NOMO-1 (cell line): ENCODE data around the gene SCUBE3.
A peak's percentile ranks its signal among the peaks of the same experiment; 100 is the strongest.

Experiments
- DNase-seq, 2 experiments: peaks; one replicate each; lab custom pipeline; 2025; ENCODE audit not compliant: unreplicated experiment in 2 of 2; lab: John Stamatoyannopoulos, UW

The SCUBE3 gene

DNA sequence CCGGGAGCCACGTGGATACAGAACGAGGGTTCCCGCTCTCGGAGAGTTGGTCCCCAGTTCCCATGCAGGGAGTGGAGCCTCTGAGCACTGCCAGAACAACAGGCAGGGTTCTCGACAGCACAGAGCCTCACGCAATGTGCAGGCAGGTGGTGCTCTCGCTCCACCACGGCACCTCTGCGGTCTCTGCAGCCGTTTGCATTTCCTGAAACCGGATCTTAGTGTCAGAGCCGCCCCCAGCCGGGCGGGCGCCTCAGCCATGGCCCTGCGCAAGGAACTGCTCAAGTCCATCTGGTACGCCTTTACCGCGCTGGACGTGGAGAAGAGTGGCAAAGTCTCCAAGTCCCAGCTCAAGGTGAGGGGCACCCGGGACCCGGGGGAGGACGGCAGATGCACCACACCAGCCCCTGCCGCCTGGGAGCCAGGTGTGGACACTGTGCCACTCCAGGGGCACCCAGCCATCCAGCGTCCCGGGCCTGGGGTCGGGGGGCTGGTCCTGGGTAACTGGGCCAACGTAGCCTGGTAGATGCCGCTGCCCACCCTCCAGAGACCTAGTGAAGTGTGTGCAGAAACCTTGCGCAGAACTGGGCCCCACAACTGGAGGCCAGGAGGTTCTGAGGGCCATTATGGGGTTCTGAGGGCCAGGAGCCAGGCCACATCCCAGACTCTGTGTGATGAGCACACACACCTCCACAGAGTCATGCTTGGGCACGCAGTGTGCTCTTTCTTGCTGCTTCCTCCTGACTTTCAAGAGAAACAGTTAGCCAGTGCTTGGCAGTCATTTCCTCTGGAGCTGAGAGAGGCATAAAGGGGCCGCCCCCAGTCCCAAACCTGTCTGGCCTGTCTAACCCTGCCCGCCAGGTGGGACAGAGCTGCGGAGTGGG is 84.1 kb downstream of the SCUBE3 start, which contains the start of gene DEF6:
TSS of gene DEF6 (plus strand) at position 218 of the 881 bp plus-strand sequence. CDS start at position 257, 39 bp downstream.
- DNase-seq = peak; percentile 91 to 93

DNA sequence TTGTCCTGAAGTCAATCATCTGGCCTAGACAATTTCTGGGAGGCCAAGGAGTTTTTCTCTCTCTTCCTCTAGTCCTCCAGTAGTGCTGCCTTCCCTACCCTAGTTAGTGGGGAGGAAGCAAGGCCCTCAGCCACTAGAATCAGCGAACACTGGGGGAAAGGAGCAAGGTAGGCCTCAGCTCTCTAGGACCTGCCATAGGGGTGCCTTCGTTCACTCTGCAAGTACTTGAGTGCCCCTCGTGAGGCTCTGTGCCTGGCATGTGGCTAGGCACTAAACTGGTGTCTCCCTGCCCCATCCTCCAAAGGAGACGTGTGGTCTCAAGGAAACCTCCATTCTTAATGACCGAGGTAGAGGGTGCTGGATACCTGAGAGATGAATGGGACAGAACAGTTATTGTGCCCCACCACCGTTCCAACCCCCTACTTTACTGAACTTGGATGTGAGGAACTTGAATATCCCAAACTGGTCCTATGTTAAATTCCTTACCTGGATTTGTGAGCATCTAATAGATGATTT is 84.9 kb downstream of the SCUBE3 start:
- DNase-seq = peak; percentile 7 to 18

DNA sequence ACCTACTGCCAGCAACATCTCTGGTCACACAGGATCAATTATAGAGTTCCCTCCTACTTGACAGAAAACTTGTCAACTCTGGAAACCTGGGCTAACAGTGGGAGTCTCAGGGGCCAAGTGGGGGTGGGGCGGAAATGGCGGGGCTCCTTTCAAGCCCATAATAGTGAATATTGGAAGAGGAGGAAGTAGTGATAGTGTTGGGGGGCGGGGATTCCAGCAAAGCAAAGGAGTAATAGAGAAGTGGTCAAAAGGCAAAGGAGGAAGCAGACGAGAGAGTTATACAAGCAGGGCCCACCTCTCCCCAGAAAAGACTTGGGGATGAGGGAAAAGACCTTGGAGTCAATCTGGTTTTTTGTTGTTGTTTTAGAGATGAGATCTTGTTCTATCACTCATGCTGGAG is 85.9 kb downstream of the SCUBE3 start:
- DNase-seq = peak; percentile 93 to 94

- DNase-seq = no peak
These were observed 87.1 kb downstream of the SCUBE3 start for GRCh38 chr6:35300848-35301247.
